Spinal cord (tissue), 10 donors: ENCODE data around the gene IPO11. TPM values are rescaled to one million over a fixed set of nuclear protein-coding genes. Genes with fewer than 3 reads are reported as not detected.

ENCODE experiments used
- DNase-seq, 6 donors: peaks; one replicate each; pipeline versions ENCODE4 v3.0.0 to v3.0.0-alpha.2; 2013 to 2015; ENCODE audit warnings: low spot score in 6 of 6, low read depth in 4 of 6
- H3K27ac ChIP-seq: one replicate; pipeline ENCODE4 v1.5.1; 2013; ENCODE audit warnings: low read depth, low read length, control low read depth
- H3K27me3 ChIP-seq: one replicate; pipeline ENCODE4 v1.6.1; 2013; ENCODE audit warnings: low read length; ENCODE audit not compliant: control insufficient read depth, insufficient read depth
- H3K36me3 ChIP-seq: one replicate; pipeline ENCODE4 v1.6.1; 2013; ENCODE audit warnings: low read length; ENCODE audit not compliant: control insufficient read depth, insufficient read depth
- H3K4me1 ChIP-seq: one replicate; pipeline ENCODE4 v1.6.1; 2013; ENCODE audit warnings: low read length; ENCODE audit not compliant: control insufficient read depth, insufficient read depth
- H3K4me3 ChIP-seq: one replicate; pipeline ENCODE4 v1.5.1; 2013; ENCODE audit warnings: low read depth, low read length, control low read depth
- H3K9me3 ChIP-seq: one replicate; pipeline ENCODE4 v1.6.1; 2013; ENCODE audit warnings: low read length; ENCODE audit not compliant: control insufficient read depth, insufficient read depth
- WGBS: methylation state at CpG from one replicate; pipeline ENCODE4 v1.1.5; 2013; ENCODE audit warnings: missing lambda C conversion rate; ENCODE audit not compliant: insufficient coverage; 5-methylcytosine and 5-hydroxymethylcytosine counted together
- polyA plus RNA-seq, 2 donors: library from polyadenylated mRNA; unstranded; fragments of 120-200 nt; gene quantifications; one replicate each; pipeline ENCODE4 v1.2.1, GENCODE V29; 2013; ENCODE audit not compliant: insufficient read length in 2 of 2
- total RNA-seq, 2 donors: library from RNA; depleted of rRNA in 1 of 2; stranded (reverse); fragments of 120-200 nt in 1 of 2; fragments of >200 nt in 1 of 2; gene quantifications; one replicate each; pipeline versions ENCODE4 v1.2.3 to v1.2.4, GENCODE V29; 2013 to 2014
- donor health status: healthy.

Gene IPO11
- total and polyA plus RNA-seq, 4 donors, result 19.1 to 43.8 (median 23.9) TPM

DNA sequence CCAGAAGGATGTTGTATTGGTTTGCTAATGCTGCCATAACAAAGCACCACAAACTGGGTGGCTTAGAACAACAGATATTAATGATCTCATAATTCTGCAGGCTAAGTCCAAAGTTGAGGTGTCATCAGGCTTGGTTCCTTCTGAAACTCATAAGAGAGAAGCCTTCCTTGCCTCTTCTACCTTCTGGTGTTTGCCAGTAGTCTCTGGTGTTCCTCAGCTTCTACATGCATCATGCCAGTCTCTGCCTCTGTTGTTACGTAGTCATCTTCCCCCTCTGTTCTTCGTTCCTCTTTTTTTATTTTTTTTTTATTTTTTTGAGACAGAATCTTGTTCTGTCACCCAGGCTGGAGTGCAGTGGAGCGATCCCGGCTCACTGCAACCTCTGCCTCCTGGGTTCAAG, 227.9 kb downstream of the IPO11 start:
- no peak overlapping the region for H3K27ac ChIP-seq
- no peak overlapping the region for H3K4me3 ChIP-seq
- WGBS, result 100% methylated on average over 2 of the region's 4 CpGs
- no peaks in the 10 kb centered on the region for H3K9me3 ChIP-seq
- DNase-seq, result no peak
- H3K36me3 ChIP-seq, result peaks cover 3% of the 10 kb centered on the region
- no peaks in the 10 kb centered on the region for H3K27me3 ChIP-seq
- peaks cover 5% of the 10 kb centered on the region for H3K4me1 ChIP-seq

GRCh38 chr5:62642468-62642867, 229.9 kb downstream of the IPO11 start:
- 71% methylated on average over 5 of the region's 6 CpGs for WGBS
- Histone ChIP-seq H3K4me1 (peaks cover 8% of the 10 kb centered on the region), H3K9me3 (no peaks in the 10 kb centered on the region), H3K27ac (no peak overlapping the region), H3K36me3 (peaks cover 3% of the 10 kb centered on the region), H3K27me3 (no peaks in the 10 kb centered on the region), H3K4me3 (no peak overlapping the region)
- no peak for DNase-seq

GRCh38 chr5:62643556-62644451, 231.2 kb downstream of the IPO11 start:
- H3K27ac ChIP-seq, result no peak overlapping the region
- 98% methylated on average over 15 of the region's 17 CpGs for WGBS
- no peaks in the 10 kb centered on the region for H3K9me3 ChIP-seq
- peaks cover 3% of the 10 kb centered on the region for H3K36me3 ChIP-seq
- no peak overlapping the region for H3K4me3 ChIP-seq
- H3K27me3 ChIP-seq, result no peaks in the 10 kb centered on the region
- H3K4me1 ChIP-seq, result peaks cover 8% of the 10 kb centered on the region
- no peak for DNase-seq

- Histone ChIP-seq H3K4me3 (no peak overlapping the region), H3K36me3 (peaks cover 3% of the 10 kb centered on the region), H3K27me3 (no peaks in the 10 kb centered on the region), H3K4me1 (peaks cover 8% of the 10 kb centered on the region), H3K27ac (no peak overlapping the region), H3K9me3 (no peaks in the 10 kb centered on the region)
- 100% methylated on average over 1 of the region's 3 CpGs for WGBS
- no peak for DNase-seq
Measured at GRCh38 chr5:62645223-62645622, 232.7 kb downstream of the IPO11 start.

DNA sequence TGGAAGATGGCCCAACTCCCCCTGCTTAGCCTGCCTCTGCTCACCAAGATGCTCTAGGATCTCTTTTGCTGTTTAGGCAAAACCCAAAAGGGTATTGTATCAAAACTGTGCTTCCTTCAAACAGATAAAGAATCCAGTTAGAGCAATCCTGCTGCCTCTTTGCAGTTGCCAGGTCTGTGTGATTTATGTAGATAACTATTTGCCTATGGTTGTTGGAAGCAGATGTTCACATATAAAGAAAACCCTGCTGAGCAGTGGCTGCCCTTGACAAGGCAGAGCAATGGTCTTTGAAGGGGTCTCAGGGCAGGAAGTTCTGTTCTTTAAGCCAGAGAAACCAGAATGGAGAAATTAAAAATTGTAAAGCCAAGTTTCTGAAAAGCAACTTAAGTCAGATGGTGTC, 234.7 kb downstream of the IPO11 start:
- no peak overlapping the region for H3K4me3 ChIP-seq
- H3K9me3 ChIP-seq, result no peaks in the 10 kb centered on the region
- H3K27ac ChIP-seq, result no peak overlapping the region
- H3K4me1 ChIP-seq, result peaks cover 8% of the 10 kb centered on the region
- peaks cover 3% of the 10 kb centered on the region for H3K36me3 ChIP-seq
- no peaks in the 10 kb centered on the region for H3K27me3 ChIP-seq
- no peak for DNase-seq

DNA sequence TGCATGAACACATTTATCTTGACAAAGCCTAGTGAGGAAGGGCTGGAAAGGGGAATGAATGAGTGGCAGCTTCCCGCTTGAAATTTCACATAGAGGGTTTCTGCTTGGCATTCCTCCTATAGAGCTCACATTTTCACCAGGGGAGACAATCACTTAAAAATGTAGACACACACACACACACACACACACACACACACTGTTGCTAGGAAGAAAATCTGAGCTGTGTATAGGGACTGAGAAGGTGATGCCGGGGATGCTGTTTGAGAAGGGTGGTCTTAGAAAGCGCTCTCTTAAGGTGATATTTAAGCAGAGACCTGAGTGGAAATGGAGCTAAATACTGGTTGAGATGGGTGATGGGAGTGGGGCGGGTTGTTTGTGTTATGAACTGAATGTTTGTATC, 236.5 kb downstream of the IPO11 start:
- peak in 1 of 6 donors; percentile 33 for DNase-seq
- 94% methylated on average over 2 of the region's 4 CpGs for WGBS
- H3K27ac ChIP-seq, result no peak overlapping the region

DNA sequence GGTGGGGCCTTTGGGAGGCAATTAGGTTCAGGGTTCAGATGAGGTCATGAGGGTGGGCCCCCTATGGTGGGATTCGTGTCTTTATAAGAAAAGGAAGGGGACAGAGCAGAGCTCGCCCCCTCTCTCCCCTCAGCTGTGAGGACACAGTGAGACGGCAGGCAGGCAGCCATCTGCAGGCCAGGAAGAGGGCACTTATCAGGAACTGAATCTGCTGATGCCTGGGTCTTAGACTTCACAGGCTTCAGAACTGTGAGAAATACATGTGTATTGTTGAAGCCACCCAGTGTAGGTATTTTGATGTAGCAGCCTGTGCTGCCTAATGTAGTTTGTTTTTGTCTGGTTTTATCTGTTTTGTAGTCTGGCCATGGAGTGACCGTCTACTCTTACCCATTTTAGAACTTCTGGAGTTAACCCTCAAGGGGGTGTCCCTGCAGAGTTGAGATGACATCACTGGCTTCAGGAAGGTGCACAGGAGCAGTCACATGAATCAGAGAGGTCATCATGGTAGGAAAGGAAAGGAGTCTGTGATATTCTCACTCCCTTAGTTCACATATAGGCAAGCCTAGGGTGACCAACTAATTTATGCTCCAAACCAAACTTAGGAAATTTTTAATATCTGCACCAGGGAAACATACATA, 237.0 kb downstream of the IPO11 start:
- Histone ChIP-seq H3K4me1 (peaks cover 3% of the 10 kb centered on the region), H3K9me3 (no peaks in the 10 kb centered on the region), H3K4me3 (no peak overlapping the region), H3K27me3 (no peaks in the 10 kb centered on the region), H3K27ac (no peak overlapping the region), H3K36me3 (no peaks in the 10 kb centered on the region)
- WGBS, result no CpG with 5 or more reads among the region's 4 CpGs
- DNase-seq, result no peak

More for the DNA sequence above, 236.5 kb downstream of the IPO11 start:
- Histone ChIP-seq H3K4me3 (no peak overlapping the region), H3K27me3 (no peaks in the 10 kb centered on the region), H3K4me1 (peaks cover 3% of the 10 kb centered on the region), H3K9me3 (no peaks in the 10 kb centered on the region), H3K36me3 (peaks cover 2% of the 10 kb centered on the region)

DNA sequence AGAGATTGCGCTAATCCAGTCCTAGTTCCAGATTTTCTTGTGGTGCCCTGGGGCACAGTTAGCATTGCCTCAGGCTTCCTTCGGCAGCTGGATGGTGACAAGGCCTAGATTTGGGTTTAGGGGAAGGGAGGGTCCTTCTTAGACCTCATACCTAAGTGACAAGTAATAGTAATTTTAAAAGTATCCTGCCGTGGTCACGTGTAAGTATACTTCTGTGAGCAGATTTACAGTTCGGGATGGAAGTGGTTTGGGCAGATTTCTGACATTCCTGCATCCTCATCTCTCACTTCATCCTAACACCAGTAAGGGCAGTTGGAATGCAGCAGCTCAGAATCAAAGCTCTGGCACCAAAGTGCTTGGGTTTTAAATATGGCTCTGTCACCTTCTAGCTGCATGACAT, 237.6 kb downstream of the IPO11 start:
- Histone ChIP-seq H3K36me3 (no peaks in the 10 kb centered on the region), H3K4me3 (no peak overlapping the region), H3K9me3 (no peaks in the 10 kb centered on the region), H3K27me3 (no peaks in the 10 kb centered on the region), H3K27ac (no peak overlapping the region), H3K4me1 (peaks cover 3% of the 10 kb centered on the region)
- no peak for DNase-seq
- WGBS, result 100% methylated on average over 1 of the region's 5 CpGs

- H3K36me3 ChIP-seq, result no peaks in the 10 kb centered on the region
- WGBS, result 91% methylated on average over 3 of the region's 5 CpGs
Measured at GRCh38 chr5:62652225-62652624, 239.7 kb downstream of the IPO11 start.

More at GRCh38 chr5:62652225-62652624, 239.7 kb downstream of the IPO11 start:
- DNase-seq, result no peak
- Histone ChIP-seq H3K4me3 (no peak overlapping the region), H3K27ac (no peak overlapping the region), H3K4me1 (no peaks in the 10 kb centered on the region), H3K27me3 (no peaks in the 10 kb centered on the region), H3K9me3 (no peaks in the 10 kb centered on the region)
